Right lobe of liver (tissue), 6 donors: Measurements from ENCODE around the gene TM9SF1. TPM values are rescaled to one million over a fixed set of nuclear protein-coding genes. Genes with fewer than 3 reads are reported as not detected.

Experiments used
- ATAC-seq, 4 donors: fragments of 200-7000 bp; cut with Tn5 transposase; one replicate each; pipeline ENCODE4 v1.9.1; 2020; ENCODE audit warnings: mild to moderate bottlenecking in 4 of 4, moderate library complexity in 4 of 4
- DNase-seq, 3 donors: peaks; one replicate each; pipeline ENCODE4 v3.0.0-alpha.2; 2020
- H3K27ac ChIP-seq, 3 donors: fragments of 200-600 bp; one replicate each; pipeline ENCODE4 v1.8.0; 2022
- H3K27me3 ChIP-seq, 2 donors: fragments of 200-600 bp; one replicate each; pipeline ENCODE4 v1.8.0; 2022
- H3K36me3 ChIP-seq, 4 donors: fragments of 200-600 bp; sonication (generic) in 1 of 4; one replicate each; pipeline versions ENCODE4 v1.5.1 to v1.8.0; 2017 to 2022; ENCODE audit warnings: control low read depth in 1 of 4
- H3K4me1 ChIP-seq, 4 donors: fragments of 200-600 bp; sonication (generic) in 1 of 4; one replicate each; pipeline versions ENCODE4 v1.5.1 to v1.8.0; 2017 to 2022; ENCODE audit warnings: control low read depth in 1 of 4
- H3K4me3 ChIP-seq, 3 donors: fragments of 200-600 bp; one replicate each; pipeline ENCODE4 v1.8.0; 2022
- H3K9me3 ChIP-seq, 4 donors: fragments of 200-600 bp; sonication (generic) in 1 of 4; one replicate each; pipeline versions ENCODE4 v1.5.1 to v1.8.0; 2017 to 2022; ENCODE audit warnings: control low read depth in 1 of 4
- CTCF ChIP-seq, 4 donors: fragments of 200-600 bp in 3 of 4; fragments of 450-650 bp in 1 of 4; IDR thresholded peaks; one replicate each; pipeline versions ENCODE4 v1.5.1 to v1.8.0; 2016 to 2022; ENCODE audit warnings: antibody characterized with exemption in 4 of 4, mild to moderate bottlenecking in 2 of 4
- POLR2A ChIP-seq: fragments of 450-650 bp; IDR thresholded peaks from one replicate; pipeline ENCODE4 v1.6.1; 2017; ENCODE audit warnings: antibody characterized with exemption, mild to moderate bottlenecking
- WGBS: methylation state at CpG from one replicate; pipeline ENCODE4 v1.1.6; 2018; ENCODE audit warnings: low coverage, low lambda C conversion rate; ENCODE audit not compliant: insufficient coverage; ENCODE audit errors: missing lambda C conversion rate; 5-methylcytosine and 5-hydroxymethylcytosine counted together
- intact Hi-C, 2 donors: fragments of 100-400 bp; cut with DNase I; formaldehyde crosslinking; loops; one replicate each; pipeline versions ENCODE4 v1.11.2 to v1.14.1; 2022
- microRNA-seq, 2 donors: library from miRNA; unstranded; fragments of <30 nt; microRNA quantifications; one replicate each; pipeline ENCODE4, GENCODE V29; 2019 to 2020
- small RNA-seq, 2 experiments: library from RNA; depleted of rRNA; stranded (forward); fragments of <200 nt; gene quantifications; one replicate each; pipeline ENCODE3, GENCODE V24; 2016
- total RNA-seq, 6 experiments: library from RNA; depleted of rRNA in 2 of 6; stranded (reverse); fragments of >200 nt in 2 of 6; fragmentation: NEBNext Ultra II Directional in 3 of 6; extraction: Animal tissue kit (Norgen Biotek cat#: 25700) in 3 of 6; gene quantifications; one replicate each; pipeline versions ENCODE4 v1.1.0 to v1.2.4, GENCODE V29; 2016 to 2023
- donor health status: DM: no; HTN: yes; CAD: no.
- donor health status: DM: no; HTN: no; CAD: no.
- donor health status: DM: no; HTN: no; CAD: no.
- donor health status: DM: no; HTN: yes; CAD: no.
- donor health status: DM: no; HTN: yes; CAD: no.

TM9SF1 gene
- total RNA-seq, 6 experiments from 2014 or later: 32.1 to 49.8 (median 41.2) TPM

- Histone ChIP-seq H3K4me1 (peaks cover 0 to 41% (median 6%) of the 10 kb centered on the region in 4 donors), H3K4me3 (peak overlapping the region in 1 of 3 donors; percentile 75), H3K36me3 (peaks cover 0 to 30% (median 6%) of the 10 kb centered on the region in 4 donors), H3K27ac (peak overlapping the region in 1 of 3 donors; percentile 34), H3K27me3 (no peaks in the 10 kb centered on the region), H3K9me3 (no peaks in the 10 kb centered on the region)
- ATAC-seq (no peak), DNase-seq (no peak)
- 82% methylated on average over 5 of the region's 9 CpGs for whole genome bisulfite sequencing
- TF ChIP-seq CTCF (IDR thresholded peaks at IDR 0.05) (no peak), POLR2A (no peak)
- intact Hi-C loops: no loop called here
Observed at GRCh38 chr14:24139272-24139934, 55.8 kb downstream of the TM9SF1 start.

Small RNA genes lying within 50 kb of the gene (microRNA-seq; reads per million reads assigned to microRNA genes)
- 0 to 0.29 reads per million in 2 donors for gene MIR7703

Small RNA genes lying within 50 kb of the gene (small RNA-seq; reads per million reads assigned to genes)
- gene AL136295.4 (0 reads per million in 2 experiments), gene CHMP4A (0 reads per million in 2 experiments), gene IPO4 (0 to 1.4 reads per million in 2 experiments), gene IRF9 (0 reads per million in 2 experiments), gene MDP1 (0 reads per million in 2 experiments), gene RNA5SP383 (0.26 to 1.2 reads per million in 2 experiments)

Other genes with a start within 250 kb of the TM9SF1 start
- gene DHRS4, start 241.7 kb downstream of the TM9SF1 start, total RNA-seq: 10 to 100 TPM; 30.5 to 82.5 (median 45.1) TPM
- 10 to 100 TPM; 17.7 to 53.6 (median 32.3) TPM for gene DHRS4L2, start 206.5 kb downstream of the TM9SF1 start, total RNA-seq
- 1 to 10 TPM in 1 of 6 experiments, under 1 TPM in 5; 0.18 to 1.9 (median 0.29) TPM for gene CARMIL3, start 143.4 kb downstream of the TM9SF1 start, total RNA-seq
- gene CPNE6, start 123.9 kb downstream of the TM9SF1 start, total RNA-seq: under 1 TPM in 4 of 6 experiments, not detected in 2; 0.09 to 0.40 (median 0.18) TPM
- gene PCK2, start 101.1 kb downstream of the TM9SF1 start, total RNA-seq: 100 to 1,000 TPM; 124 to 615 (median 240) TPM
- gene DCAF11, start 80.7 kb downstream of the TM9SF1 start, total RNA-seq: 100 to 1,000 TPM in 3 of 6 experiments, 10 to 100 TPM in 3; 65.9 to 180 (median 103) TPM
- gene NRL, start 80.5 kb downstream of the TM9SF1 start, total RNA-seq: 1 to 10 TPM; 1.4 to 2.9 (median 2.1) TPM
- 10 to 100 TPM in 3 of 6 experiments, 1 to 10 TPM in 3; 1.5 to 32.5 (median 9.3) TPM for gene FITM1, start 64.8 kb downstream of the TM9SF1 start, total RNA-seq
- 100 to 1,000 TPM in 4 of 6 experiments, 10 to 100 TPM in 2; 81.7 to 119 (median 107) TPM for gene PSME1, start 59.2 kb downstream of the TM9SF1 start, total RNA-seq
- gene EMC9, start 53.9 kb downstream of the TM9SF1 start, total RNA-seq: 10 to 100 TPM; 10.2 to 21.4 (median 11.9) TPM
- 100 to 1,000 TPM in 4 of 6 experiments, 10 to 100 TPM in 2; 66.1 to 142 (median 110) TPM for gene PSME2, start 48.8 kb downstream of the TM9SF1 start, total RNA-seq
- gene RNF31, start 47.9 kb downstream of the TM9SF1 start, total RNA-seq: 10 to 100 TPM; 17.5 to 39.6 (median 26.2) TPM
- 10 to 100 TPM; 17.4 to 66.6 (median 37.2) TPM for gene IRF9, start 34.2 kb downstream of the TM9SF1 start, total RNA-seq
- 1 to 10 TPM; 1.6 to 7.4 (median 3.4) TPM for gene REC8, start 23.4 kb downstream of the TM9SF1 start, total RNA-seq
- gene IPO4, start 6.6 kb downstream of the TM9SF1 start, total RNA-seq: 10 to 100 TPM; 17.9 to 44.0 (median 23.0) TPM
- gene TSSK4, start 10.3 kb upstream of the TM9SF1 start, total RNA-seq: under 1 TPM in 2 of 6 experiments, not detected in 4; 0.29 TPM
- 10 to 100 TPM; 11.9 to 28.9 (median 17.1) TPM for gene CHMP4A, start 18.0 kb upstream of the TM9SF1 start, total RNA-seq
- gene MDP1, start 20.6 kb upstream of the TM9SF1 start, total RNA-seq: 1 to 10 TPM; 3.7 to 6.3 (median 4.9) TPM
- 10 to 100 TPM; 60.0 to 72.9 (median 68.7) TPM for gene NEDD8, start 36.9 kb upstream of the TM9SF1 start, total RNA-seq
- 10 to 100 TPM; 26.2 to 40.2 (median 34.2) TPM for gene GMPR2, start 37.5 kb upstream of the TM9SF1 start, total RNA-seq
- 10 to 100 TPM; 13.4 to 28.1 (median 24.1) TPM for gene TINF2, start 47.2 kb upstream of the TM9SF1 start, total RNA-seq
- 1 to 10 TPM in 2 of 6 experiments, under 1 TPM in 4; 0.37 to 1.9 (median 0.77) TPM for gene TGM1, start 67.7 kb upstream of the TM9SF1 start, total RNA-seq
- gene RABGGTA, start 76.2 kb upstream of the TM9SF1 start, total RNA-seq: 10 to 100 TPM; 11.5 to 28.3 (median 15.2) TPM
- gene DHRS1, start 104.3 kb upstream of the TM9SF1 start, total RNA-seq: 10 to 100 TPM; 49.1 to 89.3 (median 60.1) TPM
- gene NOP9, start 104.4 kb upstream of the TM9SF1 start, total RNA-seq: 10 to 100 TPM in 4 of 6 experiments, 1 to 10 TPM in 2; 8.2 to 15.3 (median 11.4) TPM
- 100 to 1,000 TPM; 118 to 219 (median 196) TPM for gene CIDEB, start 112.5 kb upstream of the TM9SF1 start, total RNA-seq
- 1 to 10 TPM; 1.8 to 5.8 (median 3.5) TPM for gene LTB4R2, start 114.7 kb upstream of the TM9SF1 start, total RNA-seq
- gene LTB4R, start 116.1 kb upstream of the TM9SF1 start, total RNA-seq: 1 to 10 TPM; 2.7 to 5.5 (median 3.9) TPM
- 1 to 10 TPM; 2.3 to 7.2 (median 3.9) TPM for gene ADCY4, start 139.6 kb upstream of the TM9SF1 start, total RNA-seq
- gene RIPK3, start 144.6 kb upstream of the TM9SF1 start, total RNA-seq: 1 to 10 TPM in 2 of 6 experiments, under 1 TPM in 4; 0.70 to 1.6 (median 0.90) TPM
- gene NFATC4, start 172.7 kb upstream of the TM9SF1 start, total RNA-seq: 1 to 10 TPM; 1.0 to 3.7 (median 2.0) TPM
- gene NYNRIN, start 203.6 kb upstream of the TM9SF1 start, total RNA-seq: 1 to 10 TPM; 1.8 to 6.1 (median 2.7) TPM
- 1 to 10 TPM in 4 of 6 experiments, under 1 TPM in 2; 0.74 to 1.8 (median 1.2) TPM for gene CBLN3, start 234.2 kb upstream of the TM9SF1 start, total RNA-seq
- gene KHNYN, start 234.5 kb upstream of the TM9SF1 start, total RNA-seq: 10 to 100 TPM; 19.6 to 24.9 (median 21.4) TPM
- 10 to 100 TPM; 24.9 to 32.8 (median 28.3) TPM for gene SDR39U1, start 247.3 kb upstream of the TM9SF1 start, total RNA-seq